ENCODE results near the gene HS3ST5.

GRCh38 chr6:114218437-114219340 lies 124.1 kb downstream of the HS3ST5 start:
- TF ChIP-seq CTCF (IDR thresholded peaks at IDR 0.05) = no peak
- TF ChIP-seq POLR2A (IDR thresholded peaks at IDR 0.05) = no peak

All from ovary (tissue), 3 donors.